Naive B cell (primary cell): ENCODE results near the gene RPS15A. TPM values are rescaled to one million over a fixed set of nuclear protein-coding genes. Genes with fewer than 3 reads are reported as not detected.

Source experiments
- ATAC-seq, 2 donors: fragments of 150-1000 bp; cut with Tn5 transposase; 2 replicates each; pipeline ENCODE4 v1.10.0; 2021; ENCODE audit warnings: low read depth in 2 of 2, mild to moderate bottlenecking in 2 of 2, moderate library complexity in 2 of 2
- DNase-seq: peaks from one replicate; pipeline ENCODE4 v3.0.0; 2022
- H3K27ac Mint-ChIP-seq, 6 donors: one replicate each; pipeline ENCODE4 v1.8.0; 2020 to 2022; ENCODE audit warnings: mild to moderate bottlenecking in 6 of 6, mixed read lengths in 6 of 6, moderate library complexity in 5 of 6, inconsistent platforms in 2 of 6
- H3K27me3 Mint-ChIP-seq, 3 donors: one replicate each; pipeline ENCODE4 v1.8.0; 2021 to 2022; ENCODE audit warnings: mixed read lengths in 3 of 3, mild to moderate bottlenecking in 1 of 3
- H3K36me3 Mint-ChIP-seq, 2 donors: one replicate each; pipeline ENCODE4 v1.8.0; 2020 to 2022; ENCODE audit warnings: mixed read lengths in 2 of 2, inconsistent platforms in 1 of 2, mild to moderate bottlenecking in 1 of 2
- H3K4me1 Mint-ChIP-seq, 3 donors: one replicate each; pipeline ENCODE4 v1.8.0; 2020 to 2022; ENCODE audit warnings: mixed read lengths in 3 of 3, inconsistent platforms in 1 of 3, mild to moderate bottlenecking in 1 of 3, moderate library complexity in 1 of 3
- H3K4me3 Mint-ChIP-seq, 8 donors: one replicate each; pipeline ENCODE4 v1.8.0; 2020 to 2022; ENCODE audit warnings: mild to moderate bottlenecking in 8 of 8, mixed read lengths in 8 of 8, moderate library complexity in 8 of 8, inconsistent platforms in 2 of 8
- H3K9me3 Mint-ChIP-seq, 7 donors: one replicate each; pipeline ENCODE4 v1.8.0; 2020 to 2022; ENCODE audit warnings: mixed read lengths in 7 of 7, mild to moderate bottlenecking in 5 of 7, inconsistent platforms in 2 of 7, moderate library complexity in 1 of 7
- polyA plus RNA-seq, 6 donors: library from polyadenylated mRNA; unstranded; fragments of 300-500 nt; fragmentation: Illumina TruSeq; gene quantifications; one replicate each; pipeline ENCODE4 v1.2.3, GENCODE V29; 2021; ENCODE audit warnings: low read depth in 6 of 6

Gene RPS15A
- polyA plus RNA-seq, 6 donors from 2014 or later = 1,634 to 3,499 (median 2,919) TPM

GRCh38 chr16:18804540-18804939 lies 14.4 kb upstream of the RPS15A start:
- DNase-seq = no peak
- H3K4me3 Mint-ChIP-seq = no peak overlapping the region
- no peak for ATAC-seq
- H3K27ac Mint-ChIP-seq = peak overlapping the region in 1 of 6 donors; percentile 4
- peaks cover 23 to 38% (median 26%) of the 10 kb centered on the region in 3 donors for H3K4me1 Mint-ChIP-seq
- H3K27me3 Mint-ChIP-seq = no peaks in the 10 kb centered on the region
- H3K9me3 Mint-ChIP-seq = no peaks in the 10 kb centered on the region
- H3K36me3 Mint-ChIP-seq = peaks cover 12 to 16% of the 10 kb centered on the region in 2 donors

GRCh38 chr16:18803569-18804462 lies 13.7 kb upstream of the RPS15A start:
- H3K4me1 Mint-ChIP-seq = peaks cover 27 to 44% (median 27%) of the 10 kb centered on the region in 3 donors
- peaks cover 6 to 13% of the 10 kb centered on the region in 2 donors for H3K36me3 Mint-ChIP-seq
- peak overlapping the region; percentile 4 to 86 (median 25) for H3K27ac Mint-ChIP-seq
- ATAC-seq = no peak
- peak overlapping the region in 2 of 8 donors; percentile 47 to 53 for H3K4me3 Mint-ChIP-seq
- H3K27me3 Mint-ChIP-seq = no peaks in the 10 kb centered on the region
- no peak for DNase-seq
- no peaks in the 10 kb centered on the region for H3K9me3 Mint-ChIP-seq

GRCh38 chr16:18802767-18803343 lies 12.7 kb upstream of the RPS15A start:
- no peaks in the 10 kb centered on the region for H3K9me3 Mint-ChIP-seq
- H3K36me3 Mint-ChIP-seq = peaks cover 0 to 7% of the 10 kb centered on the region in 2 donors
- no peaks in the 10 kb centered on the region for H3K27me3 Mint-ChIP-seq
- ATAC-seq = no peak
- DNase-seq = no peak
- peak overlapping the region in 7 of 8 donors; percentile 80 to 99 (median 97) for H3K4me3 Mint-ChIP-seq
- peaks cover 27 to 47% (median 27%) of the 10 kb centered on the region in 3 donors for H3K4me1 Mint-ChIP-seq
- peak overlapping the region in 3 of 6 donors; percentile 28 to 86 (median 42) for H3K27ac Mint-ChIP-seq

GRCh38 chr16:18801145-18801972 lies 11.2 kb upstream of the RPS15A start, which contains the start of gene ARL6IP1:
TSS of gene ARL6IP1 (minus strand) at chr16:18801549. CDS start at chr16:18801466, 83 bp downstream.
- Mint-ChIP-seq H3K27me3 (no peaks in the 10 kb centered on the region), H3K27ac (peak within 1 kb of the TSS; percentile 94 to 99 (median 98)), H3K4me3 (peak within 1 kb of the TSS; percentile 80 to 99 (median 98)), H3K4me1 (peaks cover 27 to 48% (median 27%) of the 10 kb centered on the region in 3 donors), H3K9me3 (no peaks in the 10 kb centered on the region), H3K36me3 (peaks cover 0 to 2% of the 10 kb centered on the region in 2 donors)
- DNase-seq = peak; percentile 98
- ATAC-seq = peak; percentile 89 to 91

- Mint-ChIP-seq H3K4me1 (peaks cover 27 to 47% (median 27%) of the 10 kb centered on the region in 3 donors), H3K4me3 (peak overlapping the region; percentile 80 to 99 (median 98)), H3K36me3 (no peaks in the 10 kb centered on the region), H3K27ac (peak overlapping the region; percentile 94 to 99 (median 98)), H3K27me3 (no peaks in the 10 kb centered on the region), H3K9me3 (no peaks in the 10 kb centered on the region)
- DNase-seq (no peak), ATAC-seq (no peak)
These were observed 10.6 kb upstream of the RPS15A start for GRCh38 chr16:18800775-18801144.

GRCh38 chr16:18800293-18800692 lies 10.2 kb upstream of the RPS15A start:
- Mint-ChIP-seq H3K9me3 (no peaks in the 10 kb centered on the region), H3K27ac (peak overlapping the region; percentile 94 to 99 (median 98)), H3K4me1 (peaks cover 27 to 47% (median 27%) of the 10 kb centered on the region in 3 donors), H3K36me3 (no peaks in the 10 kb centered on the region), H3K27me3 (no peaks in the 10 kb centered on the region), H3K4me3 (peak overlapping the region; percentile 80 to 99 (median 98))
- DNase-seq (no peak), ATAC-seq (no peak)

GRCh38 chr16:18799500-18799899 lies 9.4 kb upstream of the RPS15A start:
- Mint-ChIP-seq H3K36me3 (no peaks in the 10 kb centered on the region), H3K4me1 (peaks cover 27 to 47% (median 27%) of the 10 kb centered on the region in 3 donors), H3K9me3 (no peaks in the 10 kb centered on the region), H3K4me3 (peak overlapping the region; percentile 35 to 99 (median 96)), H3K27me3 (no peaks in the 10 kb centered on the region), H3K27ac (peak overlapping the region in 1 of 6 donors; percentile 33)
- ATAC-seq (no peak), DNase-seq (no peak)

- peaks cover 5 to 6% of the 10 kb centered on the region in 2 donors for H3K36me3 Mint-ChIP-seq
- DNase-seq (no peak), ATAC-seq (no peak)
- H3K9me3 Mint-ChIP-seq = no peaks in the 10 kb centered on the region
- no peak overlapping the region for H3K27ac Mint-ChIP-seq
- H3K4me1 Mint-ChIP-seq = peaks cover 21 to 41% (median 23%) of the 10 kb centered on the region in 3 donors
- H3K27me3 Mint-ChIP-seq = no peaks in the 10 kb centered on the region
- H3K4me3 Mint-ChIP-seq = peak overlapping the region in 2 of 8 donors; percentile 38 to 59
These were observed 7.6 kb upstream of the RPS15A start for GRCh38 chr16:18797746-18798145.

GRCh38 chr16:18796377-18796776 lies 6.2 kb upstream of the RPS15A start:
- no peak for ATAC-seq

GRCh38 chr16:18792836-18793433 lies 2.8 kb upstream of the RPS15A start:
- no peak for DNase-seq
- no peaks in the 10 kb centered on the region for H3K27me3 Mint-ChIP-seq
- peaks cover 0 to 5% (median 0%) of the 10 kb centered on the region in 7 donors for H3K9me3 Mint-ChIP-seq
- H3K36me3 Mint-ChIP-seq = peaks cover 20 to 22% of the 10 kb centered on the region in 2 donors
- no peak overlapping the region for H3K27ac Mint-ChIP-seq
- H3K4me1 Mint-ChIP-seq = peaks cover 22 to 32% (median 26%) of the 10 kb centered on the region in 3 donors
- ATAC-seq = no peak
- H3K4me3 Mint-ChIP-seq = peak overlapping the region in 1 of 8 donors; percentile 93

More at GRCh38 chr16:18796377-18796776, 6.2 kb upstream of the RPS15A start:
- no peaks in the 10 kb centered on the region for H3K9me3 Mint-ChIP-seq
- peaks cover 8% of the 10 kb centered on the region in 2 donors for H3K36me3 Mint-ChIP-seq
- no peaks in the 10 kb centered on the region for H3K27me3 Mint-ChIP-seq
- peak overlapping the region in 1 of 8 donors; percentile 51 for H3K4me3 Mint-ChIP-seq
- H3K4me1 Mint-ChIP-seq = peaks cover 20 to 32% (median 21%) of the 10 kb centered on the region in 3 donors
- no peak overlapping the region for H3K27ac Mint-ChIP-seq
- DNase-seq = no peak

- DNase-seq = no peak
- Mint-ChIP-seq H3K4me3 (peak overlapping the region; percentile 93 to 99 (median 97)), H3K36me3 (peaks cover 34 to 40% of the 10 kb centered on the region in 2 donors), H3K27ac (peak overlapping the region; percentile 95 to 99 (median 96)), H3K4me1 (peaks cover 40 to 54% (median 53%) of the 10 kb centered on the region in 3 donors), H3K27me3 (no peaks in the 10 kb centered on the region), H3K9me3 (peaks cover 0 to 5% (median 0%) of the 10 kb centered on the region in 7 donors)
- ATAC-seq = no peak
These were observed 652 bp downstream of the RPS15A start for GRCh38 chr16:18789515-18789849.

GRCh38 chr16:18788828-18789514 lies 1.2 kb downstream of the RPS15A start:
- no peak for DNase-seq
- Mint-ChIP-seq H3K36me3 (peaks cover 34 to 40% of the 10 kb centered on the region in 2 donors), H3K4me3 (peak overlapping the region; percentile 93 to 99 (median 97)), H3K9me3 (peaks cover 0 to 5% (median 0%) of the 10 kb centered on the region in 7 donors), H3K27ac (peak overlapping the region; percentile 82 to 99 (median 96)), H3K4me1 (peaks cover 40 to 54% (median 53%) of the 10 kb centered on the region in 3 donors), H3K27me3 (no peaks in the 10 kb centered on the region)
- ATAC-seq = no peak
